Activated CD4-positive, alpha-beta T cell treated with anti-CD3 and anti-CD28 coated beads for 36 hours (primary cell): ENCODE measurements around the gene FOSL2. TPM values are rescaled to one million over a fixed set of nuclear protein-coding genes. Genes with fewer than 3 reads are reported as not detected.

ENCODE experiments used
- ATAC-seq: fragments of 200-7000 bp; cut with Tn5 transposase; one replicate; pipeline ENCODE4 v1.10.0; 2021; ENCODE audit warnings: mild to moderate bottlenecking, moderate library complexity
- CTCF ChIA-PET: fragments of 350-600 bp; sonication (Branson Sonifier 250); formaldehyde crosslinking; loops from one replicate; lab custom pipeline; 2021; ENCODE audit warnings: antibody characterized with exemption; lab: Charles Lee
- POLR2A ChIA-PET: fragments of 350-600 bp; sonication (Branson Sonifier 250); formaldehyde crosslinking; loops from one replicate; lab custom pipeline; 2021; ENCODE audit warnings: antibody characterized with exemption, inconsistent platforms; lab: Charles Lee
- DNase-seq: peaks from one replicate; pipeline ENCODE4 v3.0.0-alpha.2; 2020
- H3K27ac Mint-ChIP-seq: one replicate; pipeline ENCODE4 v1.8.0; 2021; ENCODE audit warnings: mixed read lengths
- H3K27me3 Mint-ChIP-seq: one replicate; pipeline ENCODE4 v1.8.0; 2021; ENCODE audit warnings: mixed read lengths
- H3K36me3 Mint-ChIP-seq: one replicate; pipeline ENCODE4 v1.8.0; 2021; ENCODE audit warnings: low read depth, mixed read lengths
- H3K4me1 Mint-ChIP-seq: one replicate; pipeline ENCODE4 v1.8.0; 2021; ENCODE audit warnings: mixed read lengths
- H3K4me3 Mint-ChIP-seq: one replicate; pipeline ENCODE4 v1.8.0; 2021; ENCODE audit warnings: mild to moderate bottlenecking, moderate library complexity, mixed read lengths
- H3K9me3 Mint-ChIP-seq: one replicate; pipeline ENCODE4 v1.8.0; 2021; ENCODE audit warnings: low read depth, mixed read lengths
- intact Hi-C, 2 experiments: fragments of 100-400 bp; cut with DNase I in 1 of 2; cut with micrococcal nuclease in 1 of 2; formaldehyde crosslinking; loops; one replicate each; pipeline versions ENCODE4 v1.14.2 to v1.15.1; 2022 to 2024; cut with DNase I, micrococcal nuclease
- total RNA-seq, 2 experiments: library from RNA; stranded (reverse); gene quantifications; one replicate each; pipeline ENCODE4 v1.2.3, GENCODE V29; 2021

FOSL2 gene
- total RNA-seq, 2 experiments from 2014 or later, result 135 to 225 TPM

DNA sequence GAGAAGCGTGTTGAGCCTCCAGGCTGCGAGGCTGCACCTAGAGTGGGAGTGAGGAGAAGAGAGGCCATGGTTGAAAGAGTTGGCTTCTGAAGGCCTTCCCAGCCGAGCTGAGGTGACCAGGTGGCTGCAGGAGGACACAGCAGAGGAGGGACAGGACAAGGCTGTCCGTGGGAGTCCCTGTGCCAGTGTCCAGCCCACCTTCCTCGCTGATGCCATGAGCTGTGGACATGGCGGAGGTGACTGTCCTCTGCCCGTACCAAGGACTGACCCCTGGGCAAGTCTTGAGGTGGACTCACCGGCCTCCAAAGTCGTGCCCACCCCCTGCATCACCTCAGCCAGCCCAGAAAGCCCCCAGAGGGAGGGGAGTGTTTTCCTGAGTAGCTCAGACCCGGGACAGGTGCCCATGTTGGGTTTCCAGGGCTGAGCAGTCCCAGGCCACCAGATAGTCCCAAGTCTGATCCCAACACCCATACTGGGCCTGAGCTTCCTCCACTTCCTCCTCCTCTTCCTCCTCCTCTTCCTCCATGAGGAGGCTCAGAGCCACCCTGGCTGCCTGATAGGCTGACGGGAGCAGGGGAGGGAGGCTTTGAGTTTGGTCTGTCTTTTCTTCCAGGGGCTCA is 43.0 kb upstream of the FOSL2 start:
- POLR2A ChIA-PET, result no interaction called here
- Mint-ChIP-seq H3K9me3 (no peaks in the 10 kb centered on the region), H3K27me3 (no peaks in the 10 kb centered on the region), H3K27ac (no peak overlapping the region), H3K36me3 (no peaks in the 10 kb centered on the region), H3K4me1 (peaks cover 27% of the 10 kb centered on the region), H3K4me3 (no peak overlapping the region)
- intact Hi-C loops, result no loop called here
- CTCF ChIA-PET, result interaction anchor here (1.0 kb wide), 1 partner anchor 16 kb away, joined by 3 read pairs; no protein-coding TSS in a partner anchor
- ATAC-seq, result no peak
- no peak for DNase-seq

DNA sequence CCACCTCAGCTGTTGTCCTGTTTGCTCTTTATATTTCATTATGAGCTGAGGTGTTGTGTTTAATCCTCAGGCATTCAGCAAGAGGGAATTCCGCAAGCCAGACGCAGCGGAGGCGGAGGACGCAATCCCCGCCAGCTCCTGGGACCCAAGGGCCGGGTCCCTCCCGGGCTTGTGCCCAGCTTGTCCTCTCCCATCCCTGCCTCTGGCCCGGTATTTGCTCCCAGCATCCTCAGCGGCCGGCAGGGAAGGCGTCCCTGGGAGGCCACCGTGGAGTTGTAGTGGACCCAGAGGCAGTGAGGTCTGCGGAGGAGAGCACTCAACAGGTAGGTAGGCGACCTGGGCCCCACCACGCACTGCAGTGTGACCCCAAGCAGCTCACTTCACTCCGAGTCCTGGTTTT is 42.5 kb upstream of the FOSL2 start:
- DNase-seq (no peak), ATAC-seq (no peak)
- Mint-ChIP-seq H3K27ac (no peak overlapping the region), H3K9me3 (no peaks in the 10 kb centered on the region), H3K4me1 (peaks cover 27% of the 10 kb centered on the region), H3K27me3 (no peaks in the 10 kb centered on the region), H3K36me3 (no peaks in the 10 kb centered on the region), H3K4me3 (no peak overlapping the region)
- POLR2A ChIA-PET, result no interaction called here
- CTCF ChIA-PET, result no interaction called here
- intact Hi-C loops, result no loop called here

- Mint-ChIP-seq H3K4me1 (peaks cover 28% of the 10 kb centered on the region), H3K4me3 (no peak overlapping the region), H3K9me3 (no peaks in the 10 kb centered on the region), H3K27me3 (no peaks in the 10 kb centered on the region), H3K27ac (no peak overlapping the region), H3K36me3 (no peaks in the 10 kb centered on the region)
- ATAC-seq, result no peak
- intact Hi-C loops, result no loop called here
- CTCF ChIA-PET, result no interaction called here
- POLR2A ChIA-PET, result no interaction called here
- no peak for DNase-seq
Observed at GRCh38 chr2:28350791-28351285, 41.8 kb upstream of the FOSL2 start.

DNA sequence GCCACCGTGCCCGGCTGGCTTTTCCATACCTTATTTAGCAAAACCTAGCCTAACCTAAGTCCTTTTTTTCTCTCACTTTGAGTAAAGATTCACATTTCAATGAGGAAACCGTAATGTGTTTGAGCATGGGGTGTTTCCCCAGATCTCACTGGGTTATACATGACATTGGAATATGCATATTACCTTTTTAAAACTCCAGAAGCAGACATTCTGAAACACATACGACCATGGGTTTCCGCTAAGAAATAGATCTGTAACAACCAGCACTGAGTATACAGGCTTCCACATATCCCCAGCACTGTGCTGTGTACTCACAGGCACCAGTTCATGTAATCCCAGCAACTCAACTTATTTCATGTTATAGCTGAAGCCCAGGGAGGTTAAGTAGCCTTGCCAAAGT is 41.0 kb upstream of the FOSL2 start:
- peaks cover 30% of the 10 kb centered on the region for H3K4me1 Mint-ChIP-seq
- DNase-seq (peak; percentile 19), ATAC-seq (peak; percentile 69)
- POLR2A ChIA-PET, result no interaction called here
- H3K9me3 Mint-ChIP-seq, result no peaks in the 10 kb centered on the region
- no peak overlapping the region for H3K4me3 Mint-ChIP-seq
- H3K27ac Mint-ChIP-seq, result peak overlapping the region; percentile 37
- CTCF ChIA-PET, result no interaction called here
- no peaks in the 10 kb centered on the region for H3K27me3 Mint-ChIP-seq
- intact Hi-C loops, result no loop called here
- no peaks in the 10 kb centered on the region for H3K36me3 Mint-ChIP-seq

- ATAC-seq (no peak), DNase-seq (no peak)
- intact Hi-C loops, result no loop called here
- ChIA-PET CTCF (interaction anchor here (0.7 kb wide), 1 partner anchor 233 kb away, joined by 3 read pairs; no protein-coding TSS in a partner anchor), POLR2A (no interaction called here)
- Mint-ChIP-seq H3K4me3 (no peak overlapping the region), H3K4me1 (peaks cover 32% of the 10 kb centered on the region), H3K36me3 (no peaks in the 10 kb centered on the region), H3K27me3 (no peaks in the 10 kb centered on the region), H3K27ac (no peak overlapping the region), H3K9me3 (no peaks in the 10 kb centered on the region)
Observed at GRCh38 chr2:28352104-28352503, 40.6 kb upstream of the FOSL2 start.

DNA sequence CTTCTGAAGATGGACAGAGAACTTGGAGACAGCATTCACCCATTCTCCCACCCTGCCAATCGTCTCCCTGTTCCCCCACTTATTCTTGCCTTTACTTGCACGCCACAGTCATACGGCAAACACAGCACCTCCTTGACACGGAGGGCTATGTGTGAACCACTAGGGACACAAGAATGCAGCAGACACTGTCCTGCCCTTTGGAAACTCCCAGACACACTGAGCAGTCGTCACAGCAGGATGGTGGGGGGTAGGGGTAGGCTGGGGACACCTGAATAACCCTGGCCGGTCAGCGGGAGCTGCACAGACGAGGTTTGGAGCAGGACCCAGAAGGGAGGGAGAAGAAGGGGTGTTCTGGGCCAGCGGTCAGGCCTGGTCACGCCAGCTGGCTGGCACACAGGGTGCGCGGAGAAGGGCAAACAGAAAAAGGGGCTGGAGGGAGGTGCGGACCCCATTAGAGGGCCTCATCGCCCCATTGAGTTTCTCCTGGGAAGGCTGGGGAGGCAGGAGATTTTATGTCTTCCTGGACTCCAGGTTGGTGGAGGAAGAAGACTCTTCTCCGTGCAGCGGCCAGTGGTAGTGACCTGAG is 40.0 kb upstream of the FOSL2 start:
- POLR2A ChIA-PET, result no interaction called here
- peaks cover 29% of the 10 kb centered on the region for H3K4me1 Mint-ChIP-seq
- intact Hi-C loops, result no loop called here
- H3K36me3 Mint-ChIP-seq, result no peaks in the 10 kb centered on the region
- peak; percentile 4 for DNase-seq
- ATAC-seq, result no peak
- H3K27me3 Mint-ChIP-seq, result no peaks in the 10 kb centered on the region
- no peak overlapping the region for H3K4me3 Mint-ChIP-seq
- no peak overlapping the region for H3K27ac Mint-ChIP-seq
- CTCF ChIA-PET, result interaction anchor here (0.7 kb wide), 1 partner anchor 233 kb away, joined by 3 read pairs; no protein-coding TSS in a partner anchor
- no peaks in the 10 kb centered on the region for H3K9me3 Mint-ChIP-seq

DNA sequence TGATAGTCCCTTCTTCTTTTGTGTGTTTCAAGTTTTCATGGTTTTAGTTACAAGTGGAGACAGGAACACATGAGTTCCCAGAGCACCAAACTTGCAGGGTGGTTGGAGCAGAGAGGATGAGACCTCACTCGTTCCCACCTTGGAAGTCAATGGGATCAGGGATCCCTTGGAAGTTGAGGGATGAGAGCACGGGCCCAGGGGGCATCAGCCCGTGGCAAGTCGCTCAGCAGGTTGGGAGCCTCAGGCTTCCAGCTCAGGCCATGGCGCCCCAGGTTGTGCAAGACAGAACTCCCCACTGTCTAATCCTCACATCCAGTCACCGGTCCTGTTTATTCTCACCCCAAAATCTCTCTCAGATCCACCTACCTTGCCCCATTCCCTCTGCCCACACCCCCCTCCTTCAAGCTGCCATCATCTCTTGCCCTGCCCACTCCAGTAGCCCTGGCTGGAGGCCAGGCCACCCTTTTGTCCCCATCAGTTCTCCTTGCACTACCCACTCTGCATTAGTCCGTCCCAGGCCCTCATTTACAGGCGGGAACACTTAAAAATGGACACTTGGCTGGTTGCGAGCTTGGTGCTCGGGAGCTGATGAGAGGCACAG is 37.6 kb upstream of the FOSL2 start:
- intact Hi-C loops, result no loop called here
- H3K9me3 Mint-ChIP-seq, result no peaks in the 10 kb centered on the region
- DNase-seq, result peak; percentile 3
- POLR2A ChIA-PET, result no interaction called here
- CTCF ChIA-PET, result interaction anchor here (0.7 to 1.5 kb wide), 4 partner anchors 26 to 620 kb away, joined by 3 to 5 read pairs (median 3); partner anchors contain the start of gene FOSL2
- ATAC-seq, result no peak
- no peaks in the 10 kb centered on the region for H3K36me3 Mint-ChIP-seq
- H3K4me3 Mint-ChIP-seq, result no peak overlapping the region
- H3K4me1 Mint-ChIP-seq, result peaks cover 37% of the 10 kb centered on the region
- no peak overlapping the region for H3K27ac Mint-ChIP-seq
- H3K27me3 Mint-ChIP-seq, result no peaks in the 10 kb centered on the region

- Mint-ChIP-seq H3K4me3 (no peak overlapping the region), H3K9me3 (no peaks in the 10 kb centered on the region), H3K27me3 (no peaks in the 10 kb centered on the region), H3K27ac (no peak overlapping the region), H3K36me3 (no peaks in the 10 kb centered on the region), H3K4me1 (peaks cover 43% of the 10 kb centered on the region)
- ChIA-PET CTCF (interaction anchor here (0.7 to 1.5 kb wide), 3 partner anchors 26 to 37 kb away, joined by 3 to 5 read pairs (median 3); partner anchors contain the start of gene FOSL2), POLR2A (no interaction called here)
- intact Hi-C loops, result no loop called here
- ATAC-seq (no peak), DNase-seq (no peak)
Observed at GRCh38 chr2:28355521-28356094, 37.0 kb upstream of the FOSL2 start.

GRCh38 chr2:28356095-28356911 is 36.4 kb upstream of the FOSL2 start:
- intact Hi-C loops, result no loop called here
- POLR2A ChIA-PET, result no interaction called here
- peaks cover 47% of the 10 kb centered on the region for H3K4me1 Mint-ChIP-seq

GRCh38 chr2:28357055-28357454 is 35.6 kb upstream of the FOSL2 start:
- DNase-seq (no peak), ATAC-seq (no peak)
- H3K27me3 Mint-ChIP-seq, result no peaks in the 10 kb centered on the region
- intact Hi-C loops, result no loop called here
- no peaks in the 10 kb centered on the region for H3K36me3 Mint-ChIP-seq
- H3K27ac Mint-ChIP-seq, result no peak overlapping the region
- ChIA-PET CTCF (interaction anchor here (0.6 kb wide), 1 partner anchor 417 kb away, joined by 3 read pairs; no protein-coding TSS in a partner anchor), POLR2A (interaction anchor here (0.7 kb wide), 1 partner anchor 79 kb away, joined by 6 read pairs; no protein-coding TSS in a partner anchor)
- no peaks in the 10 kb centered on the region for H3K9me3 Mint-ChIP-seq
- H3K4me3 Mint-ChIP-seq, result no peak overlapping the region
- H3K4me1 Mint-ChIP-seq, result peaks cover 47% of the 10 kb centered on the region

More at GRCh38 chr2:28356095-28356911, 36.4 kb upstream of the FOSL2 start:
- Mint-ChIP-seq H3K36me3 (no peaks in the 10 kb centered on the region), H3K9me3 (no peaks in the 10 kb centered on the region), H3K4me3 (no peak overlapping the region), H3K27ac (no peak overlapping the region), H3K27me3 (no peaks in the 10 kb centered on the region)
- DNase-seq (peak; percentile 65), ATAC-seq (peak; percentile 20)
- CTCF ChIA-PET, result interaction anchor here (0.7 to 1.5 kb wide), 3 partner anchors 25 to 37 kb away, joined by 3 to 5 read pairs (median 3); partner anchors contain the start of gene FOSL2
